Measurements from ENCODE around the gene PLOD2. TPM values are rescaled to one million over a fixed set of nuclear protein-coding genes. Genes with fewer than 3 reads are reported as not detected.

The PLOD2 gene
- total RNA-seq, 4 donors from 2014 or later, result 2.0 to 6.5 (median 4.1) TPM

DNA sequence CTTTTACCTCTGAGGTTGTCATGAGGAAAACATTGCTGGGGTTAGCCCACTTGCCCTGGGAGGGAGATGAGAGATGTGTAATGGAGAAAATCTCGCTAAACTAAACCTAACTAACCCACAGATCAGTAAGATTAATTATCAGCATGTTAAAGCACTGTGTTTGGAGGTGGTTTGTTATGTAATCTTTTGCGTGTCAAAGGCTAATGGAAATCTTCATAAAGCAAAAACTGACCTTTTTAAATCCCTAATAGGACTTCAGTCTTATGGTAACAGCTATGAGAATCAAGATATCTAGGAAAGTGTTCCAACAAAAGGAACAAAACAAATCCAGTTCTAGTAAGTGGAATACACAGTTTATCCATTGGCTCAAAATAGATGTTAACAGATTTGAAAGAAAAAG is 102.7 kb downstream of the PLOD2 start:
- no peak for DNase-seq
- intact Hi-C loops (cut with DNase I; ENCODE audit: low total_unique reads) (no loop called here), in situ Hi-C loops (cut with MboI; ENCODE audit: low sequenced_read_pairs in 4 of 4) (loop anchor here (10.0 to 25.0 kb wide), 3 partner anchors 137 to 529 kb away; no protein-coding TSS in a partner anchor)
- Histone ChIP-seq H3K27ac (no peak overlapping the region), H3K4me3 (no peak overlapping the region), H3K27me3 (no peaks in the 10 kb centered on the region), H3K9me3 (no peaks in the 10 kb centered on the region), H3K36me3 (no peaks in the 10 kb centered on the region), H3K4me1 (no peaks in the 10 kb centered on the region)
- no peak for ATAC-seq
- TF ChIP-seq CTCF (IDR thresholded peaks at IDR 0.05 in 4 of 5, conservative IDR thresholded peaks at IDR 0.05 in 1 of 5) (no peak), POLR2A (IDR thresholded peaks at IDR 0.05) (no peak)

- H3K4me3 ChIP-seq, result no peak overlapping the region
- no peaks in the 10 kb centered on the region for H3K9me3 ChIP-seq
- TF ChIP-seq CTCF (IDR thresholded peaks at IDR 0.05 in 4 of 5, conservative IDR thresholded peaks at IDR 0.05 in 1 of 5), result no peak
- TF ChIP-seq POLR2A (IDR thresholded peaks at IDR 0.05), result no peak
- no peaks in the 10 kb centered on the region for H3K27me3 ChIP-seq
- H3K36me3 ChIP-seq, result no peaks in the 10 kb centered on the region
- in situ Hi-C loops (cut with MboI; ENCODE audit: low sequenced_read_pairs in 4 of 4) (loop anchor here (10.0 to 25.0 kb wide), 3 partner anchors 142 to 534 kb away; no protein-coding TSS in a partner anchor), intact Hi-C loops (cut with DNase I; ENCODE audit: low total_unique reads) (no loop called here)
- H3K4me1 ChIP-seq, result no peaks in the 10 kb centered on the region
- no peak for DNase-seq
- ATAC-seq, result no peak
- no peak overlapping the region for H3K27ac ChIP-seq
Measured at GRCh38 chr3:146052791-146053310, 108.1 kb downstream of the PLOD2 start.

DNA sequence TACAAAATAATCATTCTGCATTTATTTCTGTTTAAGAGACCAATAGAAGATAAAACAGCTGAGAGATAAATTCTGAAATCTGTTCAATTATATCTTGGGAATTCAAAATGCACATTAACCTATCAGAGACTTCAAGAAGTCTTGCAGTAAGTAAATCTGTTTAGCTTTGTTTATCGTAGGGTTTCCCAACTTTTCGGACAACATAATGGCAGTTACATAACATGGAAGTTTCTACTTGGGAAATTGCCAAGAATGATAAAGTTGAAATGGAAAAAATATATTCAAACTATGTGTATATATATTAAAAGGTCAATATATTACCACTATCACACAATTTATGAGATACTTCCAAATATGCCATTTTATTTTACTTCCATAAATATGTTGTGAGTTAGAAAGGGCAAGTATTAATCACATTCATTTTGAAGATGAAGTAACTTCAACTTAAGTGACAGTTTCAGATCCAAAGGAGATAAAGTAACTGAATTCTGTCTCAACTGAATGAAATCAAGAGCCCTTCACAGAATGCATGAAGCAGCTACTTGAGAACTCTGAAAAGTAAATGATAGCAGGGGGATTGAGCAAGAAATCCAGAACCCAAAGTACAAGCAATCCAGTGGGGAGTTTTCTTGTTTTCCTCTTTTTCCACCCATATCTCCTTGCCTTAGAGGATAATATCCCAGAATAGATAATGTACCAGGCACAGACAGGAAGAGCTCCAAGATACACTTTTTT is 108.8 kb downstream of the PLOD2 start:
- in situ Hi-C loops (cut with MboI; ENCODE audit: low sequenced_read_pairs in 4 of 4), result loop anchor here (10.0 to 25.0 kb wide), 3 partner anchors 143 to 535 kb away; no protein-coding TSS in a partner anchor
- Histone ChIP-seq H3K36me3 (no peaks in the 10 kb centered on the region), H3K27ac (no peak overlapping the region), H3K4me3 (no peak overlapping the region), H3K27me3 (no peaks in the 10 kb centered on the region), H3K9me3 (no peaks in the 10 kb centered on the region), H3K4me1 (no peaks in the 10 kb centered on the region)
- ATAC-seq (no peak), DNase-seq (no peak)
- no peak for TF ChIP-seq CTCF (IDR thresholded peaks at IDR 0.05 in 4 of 5, conservative IDR thresholded peaks at IDR 0.05 in 1 of 5)
- intact Hi-C loops (cut with DNase I; ENCODE audit: low total_unique reads), result no loop called here

GRCh38 chr3:146050691-146051090 is 110.3 kb downstream of the PLOD2 start:
- no peaks in the 10 kb centered on the region for H3K36me3 ChIP-seq
- in situ Hi-C loops (cut with MboI; ENCODE audit: low sequenced_read_pairs in 4 of 4), result loop anchor here (10.0 to 25.0 kb wide), 3 partner anchors 144 to 537 kb away; no protein-coding TSS in a partner anchor
- intact Hi-C loops (cut with DNase I; ENCODE audit: low total_unique reads), result no loop called here
- no peak for DNase-seq
- H3K9me3 ChIP-seq, result no peaks in the 10 kb centered on the region
- no peaks in the 10 kb centered on the region for H3K27me3 ChIP-seq
- TF ChIP-seq POLR2A (IDR thresholded peaks at IDR 0.05) (no peak), CTCF (IDR thresholded peaks at IDR 0.05 in 4 of 5, conservative IDR thresholded peaks at IDR 0.05 in 1 of 5) (no peak)
- no peak for ATAC-seq
- H3K4me1 ChIP-seq, result no peaks in the 10 kb centered on the region
- no peak overlapping the region for H3K4me3 ChIP-seq
- no peak overlapping the region for H3K27ac ChIP-seq

All from gastrocnemius medialis (tissue), 4 donors.